ENCODE results near the gene LBX2. TPM values are rescaled to one million over a fixed set of nuclear protein-coding genes. Genes with fewer than 3 reads are reported as not detected.
A peak's percentile ranks its signal among the peaks of the same experiment; 100 is the strongest.

The LBX2 gene
- total RNA-seq, 2 experiments from 2014 or later, result 0.25 TPM; not detected in 1

- Mint-ChIP-seq H3K4me1 (peaks cover 42% of the 10 kb centered on the region), H3K36me3 (ENCODE audit: low read depth) (peaks cover 32% of the 10 kb centered on the region), H3K4me3 (peak overlapping the region; percentile 98), H3K27ac (peak overlapping the region; percentile 65), H3K9me3 (no peaks in the 10 kb centered on the region), H3K27me3 (peaks cover under 1% of the 10 kb centered on the region)
- ChIA-PET POLR2A (no interaction called here), CTCF (interaction anchor here (0.9 to 3.6 kb wide), 23 partner anchors 10 to 197 kb away, joined by 3 to 22 read pairs (median 4); partner anchors contain the start of genes CCDC142, MOGS, MRPL53 and TTC31)
- peak; percentile 60 for DNase-seq
These were observed 32.8 kb upstream of the LBX2 start for GRCh38 chr2:74532222-74532621.

GRCh38 chr2:74531666-74532065, 32.3 kb upstream of the LBX2 start:
- ChIA-PET CTCF (interaction anchor here (0.9 to 3.6 kb wide), 23 partner anchors 10 to 197 kb away, joined by 3 to 22 read pairs (median 4); partner anchors contain the start of genes CCDC142, MOGS, MRPL53 and TTC31), POLR2A (no interaction called here)
- peaks cover 47% of the 10 kb centered on the region for H3K4me1 Mint-ChIP-seq
- no peak for DNase-seq
- no peaks in the 10 kb centered on the region for H3K27me3 Mint-ChIP-seq
- peak overlapping the region; percentile 65 for H3K27ac Mint-ChIP-seq
- H3K36me3 Mint-ChIP-seq (ENCODE audit: low read depth), result peaks cover 38% of the 10 kb centered on the region
- H3K4me3 Mint-ChIP-seq, result peak overlapping the region; percentile 98
- peaks cover 3% of the 10 kb centered on the region for H3K9me3 Mint-ChIP-seq

- Mint-ChIP-seq H3K9me3 (peaks cover 5% of the 10 kb centered on the region), H3K27ac (peak overlapping the region; percentile 97), H3K36me3 (ENCODE audit: low read depth) (peaks cover 47% of the 10 kb centered on the region), H3K4me3 (peak overlapping the region; percentile 98), H3K27me3 (no peaks in the 10 kb centered on the region), H3K4me1 (peaks cover 57% of the 10 kb centered on the region)
- peak; percentile 49 for DNase-seq
- POLR2A ChIA-PET, result no interaction called here
- CTCF ChIA-PET, result interaction anchor here (0.8 to 3.6 kb wide), 23 partner anchors 8 to 281 kb away, joined by 3 to 22 read pairs (median 3); partner anchors contain the start of genes CCDC142, MOGS, TTC31 and WBP1
These were observed 31.1 kb upstream of the LBX2 start for GRCh38 chr2:74530239-74531187.

- POLR2A ChIA-PET, result interaction anchor here (0.6 to 0.8 kb wide), 3 partner anchors 44 to 139 kb away, joined by 3 to 5 read pairs (median 3); partner anchors contain the start of gene INO80B
- no peaks in the 10 kb centered on the region for H3K27me3 Mint-ChIP-seq
- peak within 1 kb of the TSS; percentile 98 for H3K4me3 Mint-ChIP-seq
- H3K4me1 Mint-ChIP-seq, result peaks cover 57% of the 10 kb centered on the region
- peaks cover 5% of the 10 kb centered on the region for H3K9me3 Mint-ChIP-seq
- CTCF ChIA-PET, result interaction anchor here (0.5 to 3.6 kb wide), 23 partner anchors 9 to 280 kb away, joined by 3 to 16 read pairs (median 3); partner anchors contain the start of genes CCDC142, TTC31 and WBP1
- peaks cover 47% of the 10 kb centered on the region for H3K36me3 Mint-ChIP-seq (ENCODE audit: low read depth)
- peak within 1 kb of the TSS; percentile 97 for H3K27ac Mint-ChIP-seq
- peak; percentile 92 for DNase-seq
These were observed 30.2 kb upstream of the LBX2 start, which contains the start of the genes AUP1 and HTRA2 for GRCh38 chr2:74529357-74530238. AUP1 (minus strand) TSS chr2:74529706; CDS start chr2:74529629, 77 bp downstream. HTRA2 (plus strand) TSS chr2:74529933; CDS start chr2:74530007, 74 bp downstream.

GRCh38 chr2:74528600-74529356, 29.4 kb upstream of the LBX2 start:
- Mint-ChIP-seq H3K9me3 (peaks cover 5% of the 10 kb centered on the region), H3K27ac (peak overlapping the region; percentile 97), H3K36me3 (ENCODE audit: low read depth) (peaks cover 47% of the 10 kb centered on the region), H3K27me3 (no peaks in the 10 kb centered on the region), H3K4me3 (peak overlapping the region; percentile 98), H3K4me1 (peaks cover 57% of the 10 kb centered on the region)
- ChIA-PET POLR2A (interaction anchor here (0.8 kb wide), 1 partner anchor 138 kb away, joined by 5 read pairs; no protein-coding TSS in a partner anchor), CTCF (interaction anchor here (0.5 to 2.7 kb wide), 15 partner anchors 8 to 279 kb away, joined by 3 to 8 read pairs (median 3); partner anchors contain the start of genes CCDC142 and TTC31)
- no peak for DNase-seq

GRCh38 chr2:74527741-74528140, 28.3 kb upstream of the LBX2 start:
- peaks cover 56% of the 10 kb centered on the region for H3K4me1 Mint-ChIP-seq
- peak overlapping the region; percentile 98 for H3K4me3 Mint-ChIP-seq
- DNase-seq, result no peak
- H3K36me3 Mint-ChIP-seq (ENCODE audit: low read depth), result peaks cover 47% of the 10 kb centered on the region
- CTCF ChIA-PET, result interaction anchor here (1.0 to 2.2 kb wide), 3 partner anchors 10 to 57 kb away, joined by 3 to 6 read pairs (median 5); no protein-coding TSS in a partner anchor
- no peaks in the 10 kb centered on the region for H3K27me3 Mint-ChIP-seq
- H3K9me3 Mint-ChIP-seq, result peaks cover 5% of the 10 kb centered on the region
- peak overlapping the region; percentile 97 for H3K27ac Mint-ChIP-seq
- POLR2A ChIA-PET, result no interaction called here

- CTCF ChIA-PET, result interaction anchor here (0.6 to 2.2 kb wide), 7 partner anchors 9 to 230 kb away, joined by 3 to 6 read pairs (median 4); partner anchors contain the start of genes CCDC142 and TTC31
- H3K36me3 Mint-ChIP-seq (ENCODE audit: low read depth), result peaks cover 39% of the 10 kb centered on the region
- no peak overlapping the region for H3K4me3 Mint-ChIP-seq
- no peak overlapping the region for H3K27ac Mint-ChIP-seq
- POLR2A ChIA-PET, result no interaction called here
- DNase-seq, result no peak
- peaks cover 47% of the 10 kb centered on the region for H3K4me1 Mint-ChIP-seq
- peaks cover 5% of the 10 kb centered on the region for H3K27me3 Mint-ChIP-seq
- H3K9me3 Mint-ChIP-seq, result peaks cover 5% of the 10 kb centered on the region
These were observed 27.3 kb upstream of the LBX2 start for GRCh38 chr2:74526649-74527230.

- peak; percentile 40 for DNase-seq
- Mint-ChIP-seq H3K27ac (no peak within 1 kb of the TSS), H3K9me3 (peaks cover 5% of the 10 kb centered on the region), H3K27me3 (peaks cover 7% of the 10 kb centered on the region), H3K4me3 (no peak within 1 kb of the TSS), H3K4me1 (peaks cover 40% of the 10 kb centered on the region), H3K36me3 (ENCODE audit: low read depth) (peaks cover 38% of the 10 kb centered on the region)
- POLR2A ChIA-PET, result no interaction called here
- CTCF ChIA-PET, result interaction anchor here (0.6 to 2.2 kb wide), 6 partner anchors 8 to 230 kb away, joined by 3 to 6 read pairs (median 4); partner anchors contain the start of genes CCDC142 and TTC31
These were observed 26.6 kb upstream of the LBX2 start, which contains the start of gene DQX1 for GRCh38 chr2:74525717-74526648. DQX1 (minus strand) TSS chr2:74526231; CDS start chr2:74525729, 502 bp downstream.

- POLR2A ChIA-PET, result no interaction called here
- no peak for DNase-seq
- H3K4me1 Mint-ChIP-seq, result peaks cover 35% of the 10 kb centered on the region
These were observed 25.7 kb upstream of the LBX2 start for GRCh38 chr2:74524955-74525716.

GRCh38 chr2:74524005-74524404, 24.6 kb upstream of the LBX2 start:
- H3K27me3 Mint-ChIP-seq, result peaks cover 23% of the 10 kb centered on the region
- CTCF ChIA-PET, result interaction anchor here (1.0 to 1.4 kb wide), 3 partner anchors 9 to 13 kb away, joined by 3 read pairs; partner anchors contain the start of gene TLX2
- H3K4me3 Mint-ChIP-seq, result no peak overlapping the region
- peaks cover 5% of the 10 kb centered on the region for H3K9me3 Mint-ChIP-seq
- peaks cover 32% of the 10 kb centered on the region for H3K36me3 Mint-ChIP-seq (ENCODE audit: low read depth)
- H3K27ac Mint-ChIP-seq, result no peak overlapping the region
- H3K4me1 Mint-ChIP-seq, result peaks cover 34% of the 10 kb centered on the region
- DNase-seq, result no peak
- POLR2A ChIA-PET, result no interaction called here

More at GRCh38 chr2:74524955-74525716, 25.7 kb upstream of the LBX2 start:
- H3K4me3 Mint-ChIP-seq, result no peak overlapping the region
- no peak overlapping the region for H3K27ac Mint-ChIP-seq
- peaks cover 11% of the 10 kb centered on the region for H3K27me3 Mint-ChIP-seq
- peaks cover 35% of the 10 kb centered on the region for H3K36me3 Mint-ChIP-seq (ENCODE audit: low read depth)
- peaks cover 5% of the 10 kb centered on the region for H3K9me3 Mint-ChIP-seq
- CTCF ChIA-PET, result interaction anchor here (1.1 to 2.2 kb wide), 3 partner anchors 8 to 42 kb away, joined by 3 to 6 read pairs (median 3); partner anchors contain the start of genes CCDC142 and TTC31
